ENCODE data around the gene CABLES1. TPM values are rescaled to one million over a fixed set of nuclear protein-coding genes. Genes with fewer than 3 reads are reported as not detected.

Gene CABLES1
- total RNA-seq, 1 donor from 2014 or later = 50.9 TPM

GRCh38 chr18:23194997-23195957 lies 60.0 kb downstream of the CABLES1 start:
- no peak overlapping the region for H3K27ac Mint-ChIP-seq (ENCODE audit: unreplicated experiment)
- no peaks in the 10 kb centered on the region for H3K9me3 Mint-ChIP-seq (ENCODE audit: unreplicated experiment)
- DNase-seq (ENCODE audit: extremely low spot score, unreplicated experiment) = no peak
- TF ChIP-seq CTCF (IDR thresholded peaks at IDR 0.05) = no peak
- peaks cover 22% of the 10 kb centered on the region for H3K4me1 Mint-ChIP-seq (ENCODE audit: unreplicated experiment)
- no peak overlapping the region for H3K4me3 Mint-ChIP-seq (ENCODE audit: unreplicated experiment)
- H3K36me3 Mint-ChIP-seq (ENCODE audit: unreplicated experiment) = peaks cover 48% of the 10 kb centered on the region
- no peaks in the 10 kb centered on the region for H3K27me3 Mint-ChIP-seq (ENCODE audit: unreplicated experiment)

- DNase-seq (ENCODE audit: extremely low spot score, unreplicated experiment) = no peak
- no peak overlapping the region for H3K27ac Mint-ChIP-seq (ENCODE audit: unreplicated experiment)
- peaks cover 54% of the 10 kb centered on the region for H3K36me3 Mint-ChIP-seq (ENCODE audit: unreplicated experiment)
- no peak overlapping the region for H3K4me3 Mint-ChIP-seq (ENCODE audit: unreplicated experiment)
- TF ChIP-seq CTCF (IDR thresholded peaks at IDR 0.05) = no peak
- peaks cover 22% of the 10 kb centered on the region for H3K4me1 Mint-ChIP-seq (ENCODE audit: unreplicated experiment)
- no peaks in the 10 kb centered on the region for H3K27me3 Mint-ChIP-seq (ENCODE audit: unreplicated experiment)
- H3K9me3 Mint-ChIP-seq (ENCODE audit: unreplicated experiment) = no peaks in the 10 kb centered on the region
Measured at GRCh38 chr18:23196119-23197007, 61.1 kb downstream of the CABLES1 start.

GRCh38 chr18:23198217-23198845 lies 63.0 kb downstream of the CABLES1 start:
- peaks cover 70% of the 10 kb centered on the region for H3K36me3 Mint-ChIP-seq (ENCODE audit: unreplicated experiment)
- DNase-seq (ENCODE audit: extremely low spot score, unreplicated experiment) = no peak
- no peak overlapping the region for H3K27ac Mint-ChIP-seq (ENCODE audit: unreplicated experiment)
- H3K4me3 Mint-ChIP-seq (ENCODE audit: unreplicated experiment) = no peak overlapping the region
- H3K27me3 Mint-ChIP-seq (ENCODE audit: unreplicated experiment) = no peaks in the 10 kb centered on the region
- no peak for TF ChIP-seq CTCF (IDR thresholded peaks at IDR 0.05)
- H3K9me3 Mint-ChIP-seq (ENCODE audit: unreplicated experiment) = no peaks in the 10 kb centered on the region
- H3K4me1 Mint-ChIP-seq (ENCODE audit: unreplicated experiment) = peaks cover 12% of the 10 kb centered on the region

- Mint-ChIP-seq H3K9me3 (ENCODE audit: unreplicated experiment) (no peaks in the 10 kb centered on the region), H3K4me1 (ENCODE audit: unreplicated experiment) (peaks cover 4% of the 10 kb centered on the region), H3K27me3 (ENCODE audit: unreplicated experiment) (no peaks in the 10 kb centered on the region), H3K4me3 (ENCODE audit: unreplicated experiment) (no peak overlapping the region), H3K27ac (ENCODE audit: unreplicated experiment) (no peak overlapping the region), H3K36me3 (ENCODE audit: unreplicated experiment) (peaks cover 61% of the 10 kb centered on the region)
- TF ChIP-seq CTCF (IDR thresholded peaks at IDR 0.05) = no peak
- no peak for DNase-seq (ENCODE audit: extremely low spot score, unreplicated experiment)
Measured at GRCh38 chr18:23200756-23201155, 65.5 kb downstream of the CABLES1 start.

Data from osteocyte (in vitro differentiated cells).